ENCODE data around the gene BBS9. TPM values are rescaled to one million over a fixed set of nuclear protein-coding genes. Genes with fewer than 3 reads are reported as not detected.

Gene BBS9
- total RNA-seq, 4 donors from 2014 or later = 22.0 to 72.5 (median 35.9) TPM

DNA sequence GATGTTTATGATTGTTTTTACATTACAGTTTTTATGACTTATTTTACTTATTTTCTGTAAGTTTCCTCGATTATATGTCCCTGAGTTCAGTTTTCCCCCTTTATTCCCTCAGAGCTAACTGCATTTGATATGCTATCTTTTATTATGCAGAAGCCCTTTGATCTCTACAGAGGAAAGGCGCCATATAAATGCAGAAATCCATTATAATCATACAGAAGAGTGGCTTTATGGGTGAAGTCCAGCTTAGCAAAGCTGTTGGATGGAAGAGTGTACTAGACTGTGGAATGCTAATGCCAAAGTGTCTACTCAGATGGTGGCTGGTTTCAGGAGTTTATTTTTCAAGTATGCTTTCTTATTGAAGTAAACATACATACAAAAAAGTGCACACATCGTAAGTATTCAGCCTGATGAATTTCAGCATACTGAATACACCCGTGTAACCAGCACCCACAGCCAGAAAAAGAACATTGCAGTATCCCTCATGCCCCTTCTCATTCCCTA lies 517.6 kb downstream of the BBS9 start:
- H3K27ac ChIP-seq = no peak overlapping the region
- H3K4me3 ChIP-seq = no peak overlapping the region
- 94 to 96% methylated on average over 4 of the region's 4 CpGs for WGBS, 2 donors

DNA sequence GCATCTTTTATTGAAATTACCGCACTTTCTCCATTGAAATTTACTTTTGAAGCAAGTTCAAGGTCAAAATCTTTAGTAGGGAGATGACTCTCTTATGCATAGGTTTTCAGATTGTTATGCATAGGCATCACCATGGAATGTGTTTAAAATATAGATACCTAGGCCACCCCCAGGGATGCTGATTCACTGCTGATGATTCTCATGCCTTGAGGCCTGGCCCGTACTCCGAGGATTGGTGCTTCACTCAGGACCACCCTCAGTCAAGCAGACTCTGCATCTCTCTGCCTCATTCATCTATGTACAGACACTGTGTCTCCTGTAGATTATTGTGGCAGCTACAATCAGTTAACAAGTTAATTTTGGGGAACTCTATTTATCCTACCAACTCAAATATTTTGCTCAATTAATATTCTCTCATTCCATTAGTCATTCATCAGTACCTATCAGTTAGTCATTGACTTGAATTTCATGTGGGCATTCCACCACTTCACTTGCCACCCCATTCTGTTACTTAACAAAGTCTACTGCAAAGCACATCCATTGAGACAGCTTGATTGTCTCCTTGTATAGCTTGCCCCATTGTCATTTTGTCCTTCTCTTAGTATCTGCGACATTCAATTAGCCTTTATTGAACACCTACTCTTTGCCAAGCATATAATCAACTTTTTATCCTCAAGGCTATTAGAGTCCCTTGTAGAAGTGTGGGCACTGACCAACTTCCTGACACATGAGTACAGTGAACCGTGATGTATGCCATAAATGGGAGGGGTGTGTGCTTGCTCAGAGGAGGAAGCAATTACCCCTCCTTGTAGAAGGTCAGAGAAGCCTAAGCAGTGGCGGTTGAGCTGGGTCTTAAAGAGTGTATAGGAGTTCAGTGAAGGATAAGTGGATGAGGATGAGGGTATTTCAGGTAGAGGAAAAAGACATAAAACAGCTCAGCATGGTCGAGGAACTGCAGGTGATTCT lies 520.4 kb downstream of the BBS9 start:
- H3K27me3 ChIP-seq = no peaks in the 10 kb centered on the region
- no peaks in the 10 kb centered on the region for H3K4me1 ChIP-seq
- 80 to 89% methylated on average over 7 of the region's 7 CpGs for WGBS, 2 donors
- H3K36me3 ChIP-seq = peaks cover 0 to 5% (median 0%) of the 10 kb centered on the region in 3 donors
- TF ChIP-seq POLR2A (IDR thresholded peaks at IDR 0.05) = no peak
- TF ChIP-seq, protein P1, sequence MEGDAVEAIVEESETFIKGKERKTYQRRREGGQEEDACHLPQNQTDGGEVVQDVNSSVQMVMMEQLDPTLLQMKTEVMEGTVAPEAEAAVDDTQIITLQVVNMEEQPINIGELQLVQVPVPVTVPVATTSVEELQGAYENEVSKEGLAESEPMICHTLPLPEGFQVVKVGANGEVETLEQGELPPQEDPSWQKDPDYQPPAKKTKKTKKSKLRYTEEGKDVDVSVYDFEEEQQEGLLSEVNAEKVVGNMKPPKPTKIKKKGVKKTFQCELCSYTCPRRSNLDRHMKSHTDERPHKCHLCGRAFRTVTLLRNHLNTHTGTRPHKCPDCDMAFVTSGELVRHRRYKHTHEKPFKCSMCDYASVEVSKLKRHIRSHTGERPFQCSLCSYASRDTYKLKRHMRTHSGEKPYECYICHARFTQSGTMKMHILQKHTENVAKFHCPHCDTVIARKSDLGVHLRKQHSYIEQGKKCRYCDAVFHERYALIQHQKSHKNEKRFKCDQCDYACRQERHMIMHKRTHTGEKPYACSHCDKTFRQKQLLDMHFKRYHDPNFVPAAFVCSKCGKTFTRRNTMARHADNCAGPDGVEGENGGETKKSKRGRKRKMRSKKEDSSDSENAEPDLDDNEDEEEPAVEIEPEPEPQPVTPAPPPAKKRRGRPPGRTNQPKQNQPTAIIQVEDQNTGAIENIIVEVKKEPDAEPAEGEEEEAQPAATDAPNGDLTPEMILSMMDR (IDR thresholded peaks at IDR 0.05) = no peak
- TF ChIP-seq EP300 (IDR thresholded peaks at IDR 0.05) = no peak
- H3K9me3 ChIP-seq = no peaks in the 10 kb centered on the region
- H3K27ac ChIP-seq = no peak overlapping the region
- H3K4me3 ChIP-seq = no peak overlapping the region
- no peak for DNase-seq (ENCODE audit: low spot score in 2 of 2)

More for the DNA sequence above, 517.6 kb downstream of the BBS9 start:
- Histone ChIP-seq H3K4me1 (peaks cover 0 to 20% (median 0%) of the 10 kb centered on the region in 4 donors), H3K9me3 (no peaks in the 10 kb centered on the region), H3K27me3 (no peaks in the 10 kb centered on the region), H3K36me3 (peaks cover 0 to 2% (median 0%) of the 10 kb centered on the region in 3 donors)
- TF ChIP-seq, protein P1 (IDR thresholded peaks at IDR 0.05) = no peak
- TF ChIP-seq POLR2A (IDR thresholded peaks at IDR 0.05) = no peak
- no peak for TF ChIP-seq EP300 (IDR thresholded peaks at IDR 0.05)
- no peak for DNase-seq (ENCODE audit: low spot score in 2 of 2)

DNA sequence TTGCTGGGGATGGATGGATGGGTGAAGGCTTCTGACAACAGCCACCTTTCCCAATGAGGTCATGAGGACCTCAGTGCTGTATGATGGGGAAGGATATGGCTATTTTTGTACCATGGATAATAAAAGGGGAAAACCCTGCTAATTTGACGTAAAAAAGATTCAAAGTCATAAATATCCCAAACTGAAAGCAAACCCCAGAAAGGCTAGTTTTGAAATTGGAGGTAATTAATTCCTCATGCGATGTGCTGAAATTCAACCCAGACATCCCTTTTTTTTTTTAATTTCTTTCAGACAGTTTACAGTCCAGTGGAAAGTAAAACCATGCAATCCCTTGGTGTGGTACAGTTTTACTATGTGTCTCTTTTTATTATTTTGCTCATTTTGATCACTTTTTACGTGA lies 521.5 kb downstream of the BBS9 start:
- 62 to 75% methylated on average over 3 of the region's 3 CpGs for WGBS, 2 donors
- TF ChIP-seq, protein P1 (IDR thresholded peaks at IDR 0.05) = no peak
- TF ChIP-seq EP300 (IDR thresholded peaks at IDR 0.05) = no peak
- no peak for TF ChIP-seq POLR2A (IDR thresholded peaks at IDR 0.05)
- H3K4me1 ChIP-seq = no peaks in the 10 kb centered on the region
- H3K27ac ChIP-seq = no peak overlapping the region
- H3K9me3 ChIP-seq = no peaks in the 10 kb centered on the region
- no peak for DNase-seq (ENCODE audit: low spot score in 2 of 2)
- H3K27me3 ChIP-seq = no peaks in the 10 kb centered on the region
- H3K4me3 ChIP-seq = no peak overlapping the region
- H3K36me3 ChIP-seq = peaks cover 0 to 5% (median 0%) of the 10 kb centered on the region in 3 donors

DNA sequence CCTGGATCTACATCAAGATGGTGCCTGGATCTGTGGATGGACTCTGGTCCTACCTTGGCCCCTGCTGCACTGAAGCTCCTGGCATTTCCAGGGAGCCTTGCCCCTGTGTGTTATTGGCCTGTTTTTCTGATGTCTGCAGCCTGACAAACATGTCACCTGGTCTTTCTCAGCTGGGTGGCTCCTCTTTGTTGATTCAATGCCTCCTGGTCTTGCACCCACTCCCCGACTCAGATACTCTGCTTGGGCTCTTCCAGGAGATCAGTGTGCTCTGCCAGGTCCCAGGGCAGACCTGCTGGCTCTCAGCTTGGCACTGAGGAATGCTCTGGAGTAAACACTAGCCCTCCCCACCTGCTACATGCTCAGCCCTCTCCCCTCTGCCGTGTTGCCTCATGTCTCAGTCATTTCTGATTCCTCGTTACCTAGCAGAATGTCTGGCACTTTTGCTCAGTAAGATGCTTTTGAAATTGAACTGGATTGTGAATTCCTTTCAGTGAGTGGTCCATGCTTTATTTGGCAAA lies 522.7 kb downstream of the BBS9 start:
- TF ChIP-seq, protein P1 (IDR thresholded peaks at IDR 0.05) = no peak
- no peak for TF ChIP-seq EP300 (IDR thresholded peaks at IDR 0.05)
- no peak for TF ChIP-seq POLR2A (IDR thresholded peaks at IDR 0.05)
- H3K9me3 ChIP-seq = no peaks in the 10 kb centered on the region
- WGBS, 2 donors = 62 to 85% methylated on average over 3 of the region's 3 CpGs
- no peak overlapping the region for H3K27ac ChIP-seq
- no peaks in the 10 kb centered on the region for H3K27me3 ChIP-seq
- H3K36me3 ChIP-seq = peaks cover 0 to 5% (median 0%) of the 10 kb centered on the region in 3 donors
- DNase-seq (ENCODE audit: low spot score in 2 of 2) = no peak
- H3K4me1 ChIP-seq = no peaks in the 10 kb centered on the region
- no peak overlapping the region for H3K4me3 ChIP-seq

DNA sequence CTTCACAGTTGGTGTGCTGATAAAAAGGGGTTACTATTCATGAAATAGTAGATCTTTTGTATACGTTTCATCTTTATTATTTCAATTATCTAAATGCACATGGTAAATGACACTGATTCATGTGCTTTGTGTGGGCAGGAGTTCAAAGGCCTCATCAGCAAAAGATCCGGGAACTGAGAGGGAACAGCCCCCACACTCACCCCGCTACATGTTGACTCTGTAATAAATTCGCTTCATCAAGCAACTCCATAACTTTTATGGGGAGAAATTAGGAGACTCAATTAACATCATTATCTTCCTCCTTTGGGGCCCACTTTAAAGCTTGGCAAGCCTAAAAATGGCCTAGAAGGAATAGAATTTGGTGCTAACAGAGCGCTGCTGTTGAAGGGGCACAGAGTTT lies 525.3 kb downstream of the BBS9 start:
- no peak for DNase-seq (ENCODE audit: low spot score in 2 of 2)
- TF ChIP-seq, protein P1 (IDR thresholded peaks at IDR 0.05) = no peak
- no peak for TF ChIP-seq POLR2A (IDR thresholded peaks at IDR 0.05)
- TF ChIP-seq EP300 (IDR thresholded peaks at IDR 0.05) = no peak
- Histone ChIP-seq H3K27ac (no peak overlapping the region), H3K9me3 (no peaks in the 10 kb centered on the region), H3K27me3 (no peaks in the 10 kb centered on the region), H3K36me3 (peaks cover 0 to 5% (median 0%) of the 10 kb centered on the region in 3 donors), H3K4me3 (no peak overlapping the region), H3K4me1 (no peaks in the 10 kb centered on the region)
- 72 to 75% methylated on average over 5 of the region's 5 CpGs for WGBS, 2 donors

All from tibial nerve (tissue), 4 donors.